Sigmoid colon (tissue), 4 donors: ENCODE results near the gene OSBPL5.

ENCODE experiments used
- EP300 ChIP-seq, 4 donors: sonication (generic); formaldehyde crosslinking; IDR thresholded peaks; one replicate each; pipeline ENCODE4 v1.6.1; 2017; ENCODE audit warnings: antibody characterized with exemption in 4 of 4
- POLR2A ChIP-seq, 2 donors: fragments of 450-650 bp; IDR thresholded peaks; one replicate each; pipeline ENCODE4 v1.6.1; 2016; ENCODE audit warnings: antibody characterized with exemption in 2 of 2, mild to moderate bottlenecking in 2 of 2, moderate library complexity in 2 of 2
- TF ChIP-seq, protein P1 (sequence below), 4 experiments: fragments of 450-650 bp in 3 of 4; fragments of 200-600 bp in 1 of 4; IDR thresholded peaks; one replicate each; pipeline ENCODE4 v1.5.1; 2016 to 2019; ENCODE audit warnings: antibody characterized with exemption in 4 of 4, mild to moderate bottlenecking in 3 of 4, moderate library complexity in 2 of 4

DNA sequence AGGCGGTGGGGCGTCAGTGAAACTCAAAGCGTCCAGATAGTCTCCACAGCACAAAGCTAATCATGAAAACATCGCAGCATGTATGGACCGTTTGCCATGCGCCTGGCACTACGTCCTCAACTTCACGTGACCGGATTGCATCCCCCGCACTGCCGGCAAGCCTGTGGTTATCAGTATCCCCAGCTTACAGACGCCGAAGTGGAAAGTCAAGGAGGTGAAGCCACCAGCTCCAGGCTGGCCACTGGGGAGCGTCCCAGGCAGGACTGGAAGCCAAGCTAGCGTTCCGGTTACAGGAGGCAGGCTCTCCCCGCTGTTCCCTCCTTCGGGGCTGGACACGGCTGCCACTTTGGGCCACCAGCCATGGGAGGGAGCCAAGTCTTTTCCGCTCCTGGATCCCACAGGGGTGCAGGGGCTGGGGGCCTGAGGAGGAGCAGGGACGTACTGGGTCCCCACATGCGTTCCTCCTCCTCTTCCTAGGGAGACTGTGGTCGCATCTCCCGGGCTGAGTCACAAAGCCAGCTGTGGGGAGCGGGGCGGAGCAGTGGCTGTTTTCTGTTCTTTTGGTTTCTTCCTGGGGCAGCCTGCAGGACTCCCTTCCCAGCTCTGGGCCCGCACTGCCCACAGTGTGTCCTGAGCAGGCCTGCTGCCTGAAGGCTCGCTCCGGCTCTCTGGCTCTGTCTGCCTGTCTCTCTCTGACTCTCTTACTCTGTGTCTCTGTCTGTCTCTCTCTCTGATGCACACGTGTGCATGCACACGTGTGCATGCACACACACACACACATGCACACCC, 4.3 kb upstream of the OSBPL5 start:
- TF ChIP-seq, protein P1, sequence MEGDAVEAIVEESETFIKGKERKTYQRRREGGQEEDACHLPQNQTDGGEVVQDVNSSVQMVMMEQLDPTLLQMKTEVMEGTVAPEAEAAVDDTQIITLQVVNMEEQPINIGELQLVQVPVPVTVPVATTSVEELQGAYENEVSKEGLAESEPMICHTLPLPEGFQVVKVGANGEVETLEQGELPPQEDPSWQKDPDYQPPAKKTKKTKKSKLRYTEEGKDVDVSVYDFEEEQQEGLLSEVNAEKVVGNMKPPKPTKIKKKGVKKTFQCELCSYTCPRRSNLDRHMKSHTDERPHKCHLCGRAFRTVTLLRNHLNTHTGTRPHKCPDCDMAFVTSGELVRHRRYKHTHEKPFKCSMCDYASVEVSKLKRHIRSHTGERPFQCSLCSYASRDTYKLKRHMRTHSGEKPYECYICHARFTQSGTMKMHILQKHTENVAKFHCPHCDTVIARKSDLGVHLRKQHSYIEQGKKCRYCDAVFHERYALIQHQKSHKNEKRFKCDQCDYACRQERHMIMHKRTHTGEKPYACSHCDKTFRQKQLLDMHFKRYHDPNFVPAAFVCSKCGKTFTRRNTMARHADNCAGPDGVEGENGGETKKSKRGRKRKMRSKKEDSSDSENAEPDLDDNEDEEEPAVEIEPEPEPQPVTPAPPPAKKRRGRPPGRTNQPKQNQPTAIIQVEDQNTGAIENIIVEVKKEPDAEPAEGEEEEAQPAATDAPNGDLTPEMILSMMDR (IDR thresholded peaks at IDR 0.05): no peak
- TF ChIP-seq POLR2A (IDR thresholded peaks at IDR 0.05) (no peak), EP300 (IDR thresholded peaks at IDR 0.05) (no peak)
